NB4 (cell line): ENCODE results near the gene UBA7.

ENCODE experiments used
- CTCF ChIP-seq: IDR thresholded peaks from one replicate; pipeline ENCODE4 v1.5.1; 2012; ENCODE audit warnings: low read depth, low read length
- POLR2A ChIP-seq: IDR thresholded peaks from 2 replicates; pipeline ENCODE4 v1.6.1; 2011; ENCODE audit warnings: mild to moderate bottlenecking; ENCODE audit not compliant: insufficient read length; ENCODE audit errors: extremely low read depth

- TF ChIP-seq POLR2A = no peak
- TF ChIP-seq CTCF = no peak
Observed at GRCh38 chr3:49812916-49813496, 747 bp downstream of the UBA7 start.
